ENCODE measurements around the gene MRPS12.

Gene MRPS12

GRCh38 chr19:38975861-38976271 lies 45.1 kb downstream of the MRPS12 start:
- no peaks in the 10 kb centered on the region for H3K36me3 ChIP-seq (ENCODE audit: low read depth)
- H3K27ac ChIP-seq (ENCODE audit: poor library complexity, severe bottlenecking): peak overlapping the region; percentile 44
- no peak for TF ChIP-seq CTCF (IDR thresholded peaks at IDR 0.05; ENCODE audit: poor library complexity, severe bottlenecking)
- peak overlapping the region; percentile 59 for H3K4me3 ChIP-seq (ENCODE audit: severe bottlenecking)
- ATAC-seq (ENCODE audit: low read depth) (peak; percentile 5; the same call in 1 of the 3 replicates), DNase-seq (ENCODE audit: low spot score) (no peak)
- H3K27me3 ChIP-seq (ENCODE audit: insufficient read depth, poor library complexity, severe bottlenecking): no peaks in the 10 kb centered on the region
- H3K9me3 ChIP-seq (ENCODE audit: severe bottlenecking): peaks cover 4% of the 10 kb centered on the region
- H3K4me1 ChIP-seq (ENCODE audit: insufficient read depth, poor library complexity, severe bottlenecking): peaks cover 3% of the 10 kb centered on the region

GRCh38 chr19:38977445-38978325 lies 46.9 kb downstream of the MRPS12 start:
- no peaks in the 10 kb centered on the region for H3K27me3 ChIP-seq (ENCODE audit: insufficient read depth, poor library complexity, severe bottlenecking)
- ATAC-seq (ENCODE audit: low read depth): 0 out of 3 replicates have a peak, but pooled peaks have one; percentile 17
- H3K4me3 ChIP-seq (ENCODE audit: severe bottlenecking): no peak overlapping the region
- no peak for TF ChIP-seq CTCF (IDR thresholded peaks at IDR 0.05; ENCODE audit: poor library complexity, severe bottlenecking)
- H3K9me3 ChIP-seq (ENCODE audit: severe bottlenecking): peaks cover 4% of the 10 kb centered on the region
- no peak for DNase-seq (ENCODE audit: low spot score)
- peaks cover 3% of the 10 kb centered on the region for H3K4me1 ChIP-seq (ENCODE audit: insufficient read depth, poor library complexity, severe bottlenecking)
- no peaks in the 10 kb centered on the region for H3K36me3 ChIP-seq (ENCODE audit: low read depth)
- H3K27ac ChIP-seq (ENCODE audit: poor library complexity, severe bottlenecking): no peak overlapping the region

GRCh38 chr19:38978326-38978689 lies 47.6 kb downstream of the MRPS12 start:
- no peak for ATAC-seq (ENCODE audit: low read depth)
- no peak for TF ChIP-seq CTCF (IDR thresholded peaks at IDR 0.05; ENCODE audit: poor library complexity, severe bottlenecking)
- Histone ChIP-seq H3K27ac (ENCODE audit: poor library complexity, severe bottlenecking) (no peak overlapping the region), H3K27me3 (ENCODE audit: insufficient read depth, poor library complexity, severe bottlenecking) (no peaks in the 10 kb centered on the region), H3K4me3 (ENCODE audit: severe bottlenecking) (no peak overlapping the region), H3K36me3 (ENCODE audit: low read depth) (no peaks in the 10 kb centered on the region), H3K4me1 (ENCODE audit: insufficient read depth, poor library complexity, severe bottlenecking) (peaks cover 3% of the 10 kb centered on the region), H3K9me3 (ENCODE audit: severe bottlenecking) (peaks cover 4% of the 10 kb centered on the region)
- no peak for DNase-seq (ENCODE audit: low spot score)

GRCh38 chr19:38979812-38980211 lies 49.1 kb downstream of the MRPS12 start:
- H3K4me1 ChIP-seq (ENCODE audit: insufficient read depth, poor library complexity, severe bottlenecking): no peaks in the 10 kb centered on the region
- H3K27ac ChIP-seq (ENCODE audit: poor library complexity, severe bottlenecking): no peak overlapping the region
- H3K36me3 ChIP-seq (ENCODE audit: low read depth): no peaks in the 10 kb centered on the region
- H3K4me3 ChIP-seq (ENCODE audit: severe bottlenecking): no peak overlapping the region
- H3K27me3 ChIP-seq (ENCODE audit: insufficient read depth, poor library complexity, severe bottlenecking): no peaks in the 10 kb centered on the region
- DNase-seq (ENCODE audit: low spot score): no peak
- H3K9me3 ChIP-seq (ENCODE audit: severe bottlenecking): peaks cover 4% of the 10 kb centered on the region
- no peak for ATAC-seq (ENCODE audit: low read depth)
- no peak for TF ChIP-seq CTCF (IDR thresholded peaks at IDR 0.05; ENCODE audit: poor library complexity, severe bottlenecking)
